ENCODE data around the gene TMEM9.

TMEM9 gene

DNA sequence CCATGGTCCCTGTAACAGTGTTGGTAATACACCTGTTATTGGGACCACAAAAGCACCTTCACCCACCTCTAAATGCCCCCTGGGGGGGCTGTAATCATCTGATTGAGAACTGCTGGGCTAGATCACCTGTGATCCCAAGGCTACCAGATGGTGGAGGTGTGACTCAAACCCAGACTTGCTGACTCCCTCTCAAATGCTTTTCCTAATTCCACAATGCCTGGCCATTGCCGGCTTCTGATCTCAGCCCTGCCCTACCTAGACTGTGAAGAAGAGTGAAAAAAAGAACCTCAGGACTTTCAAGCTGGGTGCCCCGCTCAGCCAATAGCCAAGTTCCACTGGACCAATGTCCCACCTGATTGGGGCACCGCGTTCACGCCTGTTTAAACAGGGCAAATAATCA, 9.6 kb downstream of the TMEM9 start:
- no peak for DNase-seq

GRCh38 chr1:201143726-201144635, 10.3 kb downstream of the TMEM9 start:
- DNase-seq, result no peak

DNA sequence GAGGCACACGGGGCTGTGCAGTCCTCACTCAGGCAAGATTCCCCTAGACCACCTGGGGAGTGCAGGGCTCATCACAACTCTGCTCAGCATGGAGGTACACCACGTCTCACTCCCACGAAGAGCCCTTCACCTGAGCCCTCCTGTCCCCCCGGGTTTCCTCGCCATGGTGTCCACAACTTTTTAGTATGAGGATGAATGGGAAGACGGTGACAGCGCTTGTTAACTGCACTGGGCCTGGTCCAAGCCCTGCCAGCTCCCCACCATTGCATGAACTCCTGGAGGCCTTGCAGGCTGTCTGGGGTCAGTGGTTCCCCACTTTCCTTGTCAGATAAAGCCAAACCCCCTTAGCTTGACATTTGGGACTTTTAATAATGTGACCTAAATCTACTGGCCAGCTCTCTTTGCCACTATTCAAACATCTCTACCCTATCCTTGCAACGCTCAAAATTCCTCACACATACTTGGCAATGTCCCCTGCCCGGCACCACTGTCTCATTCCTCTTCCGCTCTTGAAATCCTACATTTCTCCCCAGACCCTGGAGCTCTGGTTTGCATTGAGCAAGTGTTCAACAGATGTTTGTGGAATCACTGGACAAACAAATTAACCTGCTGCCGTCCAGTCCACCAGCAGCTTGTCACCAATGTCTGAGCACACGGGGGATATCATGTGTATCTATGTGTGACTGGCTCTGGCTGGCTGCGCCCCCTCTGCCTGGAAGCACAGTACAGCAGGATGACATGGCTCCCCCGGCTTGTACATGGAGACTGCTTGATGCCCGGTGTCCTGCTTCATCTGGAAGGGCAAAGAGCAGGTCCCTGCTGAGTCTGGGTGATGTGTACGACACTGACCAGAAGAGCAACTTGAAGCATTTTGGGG, 11.2 kb downstream of the TMEM9 start:
- no peak for DNase-seq

GRCh38 chr1:201142011-201142848, 12.0 kb downstream of the TMEM9 start:
- DNase-seq, result no peak

DNA sequence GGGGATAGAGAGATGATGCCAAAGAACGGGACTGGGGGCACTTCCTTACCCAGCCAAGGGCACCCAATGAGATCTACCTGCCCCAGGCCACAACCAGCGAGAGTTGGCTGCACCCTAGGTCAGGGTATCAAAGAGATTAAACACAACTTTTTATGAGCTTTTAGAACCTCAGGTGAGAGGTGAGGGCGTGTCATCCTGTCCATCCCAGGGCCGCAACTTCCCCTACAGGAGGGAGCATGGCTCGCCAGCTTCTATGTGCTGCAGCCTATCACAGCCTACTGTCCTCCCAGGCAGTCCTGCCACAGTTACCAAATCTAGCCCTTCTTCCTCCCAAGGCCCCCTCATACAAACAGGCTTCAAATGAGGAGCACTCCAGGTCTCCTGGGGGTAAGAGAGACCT, 12.9 kb downstream of the TMEM9 start:
- no peak for DNase-seq

DNA sequence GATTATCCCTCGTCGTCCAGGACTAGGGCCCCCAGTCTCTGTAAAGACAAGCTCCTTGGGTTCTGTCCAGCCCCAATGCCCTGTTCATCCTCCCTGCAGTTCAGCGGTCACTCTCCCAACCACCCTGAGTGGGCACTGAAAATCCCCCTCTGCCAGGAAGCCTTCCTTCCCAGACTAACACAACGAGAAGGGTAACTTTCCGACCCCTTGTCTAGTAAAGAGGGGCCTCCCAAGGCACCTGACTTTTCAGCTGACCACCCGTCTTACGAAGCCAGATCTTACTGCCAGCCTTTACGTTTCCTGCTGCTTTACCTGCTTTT, 13.4 kb downstream of the TMEM9 start:
- DNase-seq, result no peak

DNA sequence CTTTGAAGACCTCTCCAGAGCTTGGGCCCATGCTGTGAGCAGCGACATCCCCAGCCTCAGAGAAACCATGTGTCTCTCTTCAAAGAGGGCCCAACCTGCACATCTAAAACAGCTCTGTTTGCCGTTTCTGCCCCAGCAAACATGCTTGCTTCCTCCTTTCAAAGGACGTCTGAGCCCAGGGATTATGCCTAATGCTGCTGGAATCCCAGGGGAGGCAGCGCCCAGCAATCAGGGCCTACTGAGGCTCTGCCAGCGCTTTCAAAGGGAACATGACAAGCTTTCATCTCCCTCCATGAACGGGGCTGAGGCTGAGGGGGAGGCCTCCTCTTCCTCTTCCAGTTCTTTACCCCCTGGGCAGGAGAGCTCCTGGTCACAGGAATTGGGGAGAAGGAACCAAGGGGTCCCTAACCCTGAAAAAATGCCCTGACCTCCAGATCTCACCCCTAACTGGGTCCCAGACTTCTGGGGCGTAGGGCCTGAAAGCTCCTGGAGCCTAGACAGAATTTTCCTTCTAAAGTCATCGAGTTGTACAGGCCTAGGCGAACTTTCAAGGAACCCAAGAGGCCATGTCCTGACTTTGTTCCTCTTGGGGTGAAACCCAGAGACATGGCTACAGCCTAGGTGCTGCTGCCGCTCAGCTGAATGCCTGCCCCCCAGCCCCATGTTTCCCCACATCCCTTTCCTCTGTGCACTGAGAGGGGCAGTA, 13.9 kb downstream of the TMEM9 start:
- no peak for DNase-seq

- no peak for DNase-seq
Observed at GRCh38 chr1:201139756-201140155, 14.5 kb downstream of the TMEM9 start.

GRCh38 chr1:201139306-201139705, 15.0 kb downstream of the TMEM9 start:
- no peak for DNase-seq

GRCh38 chr1:201138311-201138840, 15.9 kb downstream of the TMEM9 start:
- no peak for DNase-seq

DNA sequence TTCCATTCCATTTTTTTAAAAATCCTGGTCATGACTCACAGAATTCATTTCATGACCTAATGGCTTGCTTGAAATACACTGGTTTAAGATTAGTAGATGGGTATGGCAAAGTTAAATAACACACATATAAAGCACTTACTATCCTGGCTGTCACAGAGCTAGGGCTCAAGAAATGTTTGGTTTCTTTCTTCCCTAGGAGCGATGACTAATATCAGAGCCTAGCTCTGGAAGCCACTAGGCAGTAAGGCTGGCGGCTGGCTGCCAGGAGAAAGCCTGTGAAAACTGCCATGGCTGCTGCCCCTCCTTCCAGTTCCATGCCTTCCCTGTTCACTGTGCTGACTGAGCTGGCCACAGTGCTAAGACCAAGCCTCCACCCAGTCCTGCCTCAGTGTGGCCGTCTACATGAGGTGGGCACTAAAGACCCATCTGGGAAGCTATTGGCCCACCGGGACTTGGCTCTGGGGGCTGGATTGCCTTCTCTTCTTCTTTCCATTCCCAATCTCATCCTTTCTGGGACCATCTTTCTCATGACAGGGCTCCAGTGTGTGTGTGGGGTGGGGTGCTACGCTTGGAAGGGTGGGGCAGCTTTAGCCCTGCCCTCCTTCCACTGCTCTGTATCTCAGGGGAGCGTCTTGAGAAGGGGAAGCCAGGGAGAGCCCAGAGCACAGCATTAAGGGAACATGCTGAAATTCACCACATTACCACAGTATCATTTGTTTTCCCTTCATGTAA, 16.5 kb downstream of the TMEM9 start:
- DNase-seq, result no peak

GRCh38 chr1:201137024-201137392, 17.3 kb downstream of the TMEM9 start:
- no peak for DNase-seq

GRCh38 chr1:201136355-201137023, 17.8 kb downstream of the TMEM9 start:
- no peak for DNase-seq

GRCh38 chr1:201134405-201134804, 19.9 kb downstream of the TMEM9 start:
- DNase-seq, result no peak

DNA sequence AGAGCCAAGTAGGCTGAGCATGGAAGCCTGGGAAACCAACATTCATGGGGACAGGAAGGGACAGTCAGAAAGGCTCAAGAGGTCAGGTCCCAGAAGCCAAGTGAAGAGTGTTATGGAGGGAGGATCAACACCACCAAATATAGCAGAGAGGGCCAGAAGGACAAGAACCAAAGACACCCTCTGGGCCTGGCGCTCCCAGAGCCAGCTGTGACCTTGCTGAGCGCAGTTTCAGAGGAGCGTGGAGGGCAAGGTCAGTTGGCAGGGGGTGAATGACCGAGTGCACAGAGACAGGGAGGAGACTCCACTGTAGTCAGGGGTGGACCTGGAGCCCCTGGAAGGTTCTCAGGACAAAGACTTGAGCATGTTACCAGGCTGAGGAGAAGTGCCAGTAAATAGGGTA, 22.9 kb downstream of the TMEM9 start:
- no peak for DNase-seq

- DNase-seq, result no peak
Observed at GRCh38 chr1:201128962-201129361, 25.3 kb downstream of the TMEM9 start.

DNA sequence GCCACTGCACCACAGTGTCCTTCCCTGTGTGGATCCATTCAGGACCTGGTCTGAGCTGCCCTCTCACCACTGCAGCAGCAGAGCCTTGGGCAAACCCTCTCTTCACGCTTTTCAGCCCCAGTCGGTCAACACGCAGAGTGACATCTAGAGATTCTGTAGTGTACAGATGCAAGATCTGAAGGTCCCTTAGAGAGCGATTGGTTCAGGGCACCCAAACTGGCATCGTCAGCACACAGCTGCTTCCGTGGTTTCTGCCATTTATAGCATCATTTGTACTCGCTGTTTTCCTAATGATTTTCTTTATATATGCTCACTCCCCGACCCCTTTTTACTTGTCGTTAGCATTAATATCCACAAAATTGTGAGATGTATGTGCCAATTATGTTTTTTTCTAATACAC, 25.8 kb downstream of the TMEM9 start:
- DNase-seq, result no peak

DNA sequence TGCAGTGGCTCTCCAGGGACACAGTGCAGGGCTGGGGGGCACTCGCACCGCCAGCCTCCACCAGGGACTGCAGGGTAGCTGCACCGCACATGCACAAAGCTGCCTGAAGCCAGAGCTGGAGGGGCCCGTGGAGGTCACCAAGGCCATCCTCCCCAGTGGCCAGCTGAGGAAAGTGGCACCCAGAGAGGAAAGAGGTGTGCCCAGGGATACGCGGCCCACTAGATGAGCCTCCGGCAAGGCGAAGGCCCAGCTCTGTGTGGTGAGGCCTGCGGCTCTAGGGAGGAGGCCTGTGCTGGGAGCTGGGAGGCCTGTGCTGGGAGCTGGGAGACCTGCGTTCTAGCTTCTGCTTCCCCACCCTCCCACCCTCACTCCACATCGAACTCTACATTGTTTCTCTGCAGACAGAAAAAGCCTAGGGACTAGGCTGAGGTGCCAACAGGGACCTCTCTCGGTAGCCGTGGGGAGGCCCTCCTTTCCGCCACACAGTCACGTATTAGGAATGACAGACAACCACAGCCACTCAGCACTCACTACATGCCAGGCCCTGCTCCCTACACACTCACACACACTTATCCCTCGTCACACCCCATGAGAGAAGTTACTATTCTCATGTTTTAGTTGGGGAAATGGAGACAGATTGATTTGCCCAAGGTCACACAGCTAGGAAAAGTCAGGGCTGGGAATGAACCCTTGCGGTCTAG, 26.4 kb downstream of the TMEM9 start:
- no peak for DNase-seq

DNA sequence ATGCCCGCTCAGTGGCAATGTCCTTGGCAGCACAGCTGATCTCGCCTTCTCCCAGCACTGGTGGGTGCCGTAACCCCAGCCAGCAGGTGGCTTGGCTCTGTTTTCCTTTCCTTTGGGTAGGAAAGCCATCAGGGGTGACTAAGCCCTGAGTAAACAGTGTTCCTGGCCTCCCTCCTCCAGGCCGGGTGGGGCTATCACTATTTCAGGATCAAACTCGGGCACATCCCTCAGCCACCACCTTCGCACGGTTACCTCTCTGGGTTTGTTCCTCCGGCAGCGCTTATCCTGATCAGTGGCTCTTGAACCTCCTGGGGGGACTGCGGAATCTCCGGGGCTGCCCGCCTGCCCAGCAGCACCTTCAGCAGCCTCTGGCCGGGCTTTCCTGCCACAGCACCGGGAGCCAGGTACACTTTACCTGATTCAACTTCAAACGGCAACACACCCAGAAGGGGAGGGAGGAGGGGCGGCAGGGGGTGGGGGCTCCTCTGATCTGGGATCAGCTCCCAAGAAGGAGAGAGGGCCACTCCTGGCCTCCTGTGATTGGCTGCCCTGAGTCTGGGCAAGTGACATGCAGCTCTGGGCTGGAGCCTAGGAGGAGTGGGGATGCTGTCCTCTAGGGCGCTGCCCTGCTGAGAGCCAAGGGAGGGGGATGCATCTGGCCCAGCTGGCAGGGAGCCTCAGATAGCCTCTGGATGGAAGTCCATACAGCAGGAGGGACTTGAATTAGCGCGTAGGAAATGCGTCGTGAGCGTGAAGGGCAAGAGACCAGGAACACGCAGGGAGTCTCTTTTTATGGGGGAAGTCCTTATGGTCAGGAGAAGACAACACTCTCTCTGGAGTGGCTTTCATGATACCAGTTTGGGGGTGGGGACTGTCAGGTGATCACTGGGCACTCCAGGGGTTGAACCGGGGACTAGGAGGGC, 27.2 kb downstream of the TMEM9 start, which contains the start of gene ASCL5:
Gene ASCL5 (minus strand): TSS at position 353 of the 923 bp plus-strand sequence. CDS start 11,812 bp downstream, outside the sequence.
- no peak for DNase-seq

Data from T-helper 9 cell (primary cell).